Neural cell (in vitro differentiated cells): ENCODE data around the gene RASAL1. TPM values are rescaled to one million over a fixed set of nuclear protein-coding genes. Genes with fewer than 3 reads are reported as not detected.

ENCODE experiments used
- H2AFZ ChIP-seq: fragments of 200-600, 300-800 bp; sonication (generic), shearing (Covaris generic); 2 replicates; pipeline ENCODE4 v1.6.0; 2014; ENCODE audit warnings: low read depth, mild to moderate bottlenecking, antibody characterized with exemption, low read length, moderate library complexity
- H3F3A ChIP-seq: fragments of 200-600 bp; shearing (Covaris generic); 2 replicates; pipeline ENCODE4 v1.6.1; 2016; ENCODE audit warnings: mild to moderate bottlenecking, moderate library complexity, mixed read lengths, antibody characterized with exemption, low read length; ENCODE audit not compliant: insufficient read depth, poor library complexity, severe bottlenecking
- H3K27ac ChIP-seq: fragments of 200-600, 300-800 bp; sonication (generic), shearing (Covaris generic); 2 replicates; pipeline ENCODE4 v1.5.1; 2014; ENCODE audit warnings: mild to moderate bottlenecking, low read length, moderate library complexity
- H3K27me3 ChIP-seq: fragments of 300-800, 200-600 bp; sonication (generic), shearing (Covaris generic); 2 replicates; pipeline ENCODE4 v1.6.0; 2014; ENCODE audit warnings: mild to moderate bottlenecking, low read depth, low read length, moderate library complexity; ENCODE audit not compliant: insufficient read depth
- H3K36me3 ChIP-seq: fragments of 300-800, 200-600 bp; sonication (generic), shearing (Covaris generic); 2 replicates; pipeline ENCODE4 v1.5.1; 2014; ENCODE audit warnings: mild to moderate bottlenecking, antibody characterized with exemption, low read length, moderate library complexity; ENCODE audit not compliant: insufficient read depth
- H3K4me2 ChIP-seq: fragments of 300-800, 200-600 bp; sonication (generic), shearing (Covaris generic); 2 replicates; pipeline ENCODE4 v1.6.0; 2014; ENCODE audit warnings: mild to moderate bottlenecking, low read length
- H3K4me3 ChIP-seq: fragments of 300-800, 200-600 bp; sonication (generic), shearing (Covaris generic); 2 replicates; pipeline ENCODE4 v1.5.1; 2014; ENCODE audit warnings: mild to moderate bottlenecking, low read length, moderate library complexity
- H3K79me2 ChIP-seq: fragments of 200-600 bp; shearing (Covaris generic); replicated peaks from 2 replicates; pipeline ENCODE4 v1.6.0; 2014; ENCODE audit warnings: mild to moderate bottlenecking, low read length, moderate library complexity; ENCODE audit not compliant: insufficient read depth
- H3K9ac ChIP-seq: fragments of 300-800, 200-600 bp; sonication (generic), shearing (Covaris generic); 2 replicates; pipeline ENCODE4 v1.6.1; 2016; ENCODE audit warnings: mild to moderate bottlenecking, low read length, mixed read lengths
- H3K9me2 ChIP-seq: fragments of 200-600 bp; shearing (Covaris generic); 2 replicates; pipeline ENCODE4 v1.6.1; 2016; ENCODE audit warnings: mild to moderate bottlenecking, low read length, mixed read lengths; ENCODE audit not compliant: insufficient read depth
- H3K9me3 ChIP-seq: fragments of 200-600, 300-800 bp; sonication (generic), shearing (Covaris generic); 2 replicates; pipeline ENCODE4 v1.6.1; 2016; ENCODE audit warnings: mild to moderate bottlenecking, mixed run types, low read length, moderate library complexity, mixed read lengths
- H4K20me1 ChIP-seq: fragments of 200-600 bp; shearing (Covaris generic); 2 replicates; pipeline ENCODE4 v1.6.1; 2016; ENCODE audit warnings: mild to moderate bottlenecking, mixed run types; ENCODE audit not compliant: insufficient read depth
- EP300 ChIP-seq: fragments of 450-650 bp; conservative IDR thresholded peaks from 2 replicates; pipeline ENCODE4 v1.6.1; 2014; ENCODE audit warnings: antibody characterized with exemption, mild to moderate bottlenecking, moderate library complexity; ENCODE audit not compliant: poor library complexity, severe bottlenecking
- EZH2 ChIP-seq: fragments of 200-600, 300-800 bp; shearing (Covaris generic), sonication (generic); IDR thresholded peaks from 2 replicates; pipeline ENCODE4 v1.6.1; 2014; ENCODE audit warnings: antibody characterized with exemption, low read length, borderline replicate concordance, mild to moderate bottlenecking; ENCODE audit not compliant: insufficient read depth, poor library complexity, severe bottlenecking
- MXI1 ChIP-seq: fragments of 450-650 bp; conservative IDR thresholded peaks from 2 replicates; pipeline ENCODE4 v1.6.1; 2014; ENCODE audit warnings: antibody characterized with exemption, mild to moderate bottlenecking; ENCODE audit not compliant: poor library complexity, severe bottlenecking
- POLR2AphosphoS5 ChIP-seq: IDR thresholded peaks from 2 replicates; pipeline ENCODE4 v1.6.1; 2012
- RAD21 ChIP-seq: fragments of 450-650 bp; conservative IDR thresholded peaks from 2 replicates; pipeline ENCODE4 v1.6.1; 2014; ENCODE audit warnings: antibody characterized with exemption, mild to moderate bottlenecking, moderate library complexity
- SMC3 ChIP-seq: fragments of 450-650 bp; conservative IDR thresholded peaks from 2 replicates; pipeline ENCODE4 v1.6.1; 2014; ENCODE audit warnings: antibody characterized with exemption, mild to moderate bottlenecking, moderate library complexity; ENCODE audit not compliant: poor library complexity
- TAF1 ChIP-seq: IDR thresholded peaks from 2 replicates; pipeline ENCODE4 v1.6.1; 2012; ENCODE audit warnings: low read depth
- polyA plus RNA-seq: library from polyadenylated mRNA; depleted of rRNA; stranded (reverse); fragments of >200 nt; gene quantifications from 2 replicates; pipeline ENCODE4 v1.2.3, GENCODE V29; 2014
- TF ChIP-seq, protein P1 (sequence below): fragments of 450-650 bp; IDR thresholded peaks from 2 replicates; pipeline ENCODE4 v1.5.1; 2014; ENCODE audit warnings: antibody characterized with exemption, mild to moderate bottlenecking, moderate library complexity; ENCODE audit not compliant: poor library complexity, severe bottlenecking
- TF ChIP-seq, protein P2 (sequence below): IDR thresholded peaks from 2 replicates; pipeline ENCODE4 v1.6.1; 2012; ENCODE audit warnings: borderline replicate concordance

The RASAL1 gene
- polyA plus RNA-seq, 1 donor from 2014 or later, result 0.15 TPM

DNA sequence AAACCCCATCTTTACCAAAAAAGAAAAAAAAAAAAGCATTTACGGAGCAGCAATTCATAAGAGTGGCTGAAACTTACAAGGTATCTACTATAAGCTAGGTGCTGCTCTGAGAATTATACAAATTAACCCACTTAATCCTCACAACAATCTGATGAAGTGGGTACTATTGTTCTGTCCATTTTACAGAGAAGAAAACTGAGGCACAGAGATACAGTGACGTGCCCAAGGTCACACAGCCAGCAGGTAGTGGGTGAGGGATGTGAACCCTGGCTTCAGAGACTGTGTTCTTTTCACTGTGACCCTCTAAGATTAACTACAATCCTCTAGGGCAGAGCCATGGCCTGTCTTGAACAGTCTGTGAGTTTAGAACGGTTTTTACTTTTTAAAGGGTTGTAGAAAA is 46.4 kb upstream of the RASAL1 start:
- TF ChIP-seq, protein P1, sequence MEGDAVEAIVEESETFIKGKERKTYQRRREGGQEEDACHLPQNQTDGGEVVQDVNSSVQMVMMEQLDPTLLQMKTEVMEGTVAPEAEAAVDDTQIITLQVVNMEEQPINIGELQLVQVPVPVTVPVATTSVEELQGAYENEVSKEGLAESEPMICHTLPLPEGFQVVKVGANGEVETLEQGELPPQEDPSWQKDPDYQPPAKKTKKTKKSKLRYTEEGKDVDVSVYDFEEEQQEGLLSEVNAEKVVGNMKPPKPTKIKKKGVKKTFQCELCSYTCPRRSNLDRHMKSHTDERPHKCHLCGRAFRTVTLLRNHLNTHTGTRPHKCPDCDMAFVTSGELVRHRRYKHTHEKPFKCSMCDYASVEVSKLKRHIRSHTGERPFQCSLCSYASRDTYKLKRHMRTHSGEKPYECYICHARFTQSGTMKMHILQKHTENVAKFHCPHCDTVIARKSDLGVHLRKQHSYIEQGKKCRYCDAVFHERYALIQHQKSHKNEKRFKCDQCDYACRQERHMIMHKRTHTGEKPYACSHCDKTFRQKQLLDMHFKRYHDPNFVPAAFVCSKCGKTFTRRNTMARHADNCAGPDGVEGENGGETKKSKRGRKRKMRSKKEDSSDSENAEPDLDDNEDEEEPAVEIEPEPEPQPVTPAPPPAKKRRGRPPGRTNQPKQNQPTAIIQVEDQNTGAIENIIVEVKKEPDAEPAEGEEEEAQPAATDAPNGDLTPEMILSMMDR, result no peak
- no peak for TF ChIP-seq POLR2AphosphoS5
- TF ChIP-seq SMC3, result no peak
- no peak for TF ChIP-seq RAD21
- TF ChIP-seq, protein P2, sequence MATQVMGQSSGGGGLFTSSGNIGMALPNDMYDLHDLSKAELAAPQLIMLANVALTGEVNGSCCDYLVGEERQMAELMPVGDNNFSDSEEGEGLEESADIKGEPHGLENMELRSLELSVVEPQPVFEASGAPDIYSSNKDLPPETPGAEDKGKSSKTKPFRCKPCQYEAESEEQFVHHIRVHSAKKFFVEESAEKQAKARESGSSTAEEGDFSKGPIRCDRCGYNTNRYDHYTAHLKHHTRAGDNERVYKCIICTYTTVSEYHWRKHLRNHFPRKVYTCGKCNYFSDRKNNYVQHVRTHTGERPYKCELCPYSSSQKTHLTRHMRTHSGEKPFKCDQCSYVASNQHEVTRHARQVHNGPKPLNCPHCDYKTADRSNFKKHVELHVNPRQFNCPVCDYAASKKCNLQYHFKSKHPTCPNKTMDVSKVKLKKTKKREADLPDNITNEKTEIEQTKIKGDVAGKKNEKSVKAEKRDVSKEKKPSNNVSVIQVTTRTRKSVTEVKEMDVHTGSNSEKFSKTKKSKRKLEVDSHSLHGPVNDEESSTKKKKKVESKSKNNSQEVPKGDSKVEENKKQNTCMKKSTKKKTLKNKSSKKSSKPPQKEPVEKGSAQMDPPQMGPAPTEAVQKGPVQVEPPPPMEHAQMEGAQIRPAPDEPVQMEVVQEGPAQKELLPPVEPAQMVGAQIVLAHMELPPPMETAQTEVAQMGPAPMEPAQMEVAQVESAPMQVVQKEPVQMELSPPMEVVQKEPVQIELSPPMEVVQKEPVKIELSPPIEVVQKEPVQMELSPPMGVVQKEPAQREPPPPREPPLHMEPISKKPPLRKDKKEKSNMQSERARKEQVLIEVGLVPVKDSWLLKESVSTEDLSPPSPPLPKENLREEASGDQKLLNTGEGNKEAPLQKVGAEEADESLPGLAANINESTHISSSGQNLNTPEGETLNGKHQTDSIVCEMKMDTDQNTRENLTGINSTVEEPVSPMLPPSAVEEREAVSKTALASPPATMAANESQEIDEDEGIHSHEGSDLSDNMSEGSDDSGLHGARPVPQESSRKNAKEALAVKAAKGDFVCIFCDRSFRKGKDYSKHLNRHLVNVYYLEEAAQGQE, result no peak
- no peak for TF ChIP-seq EP300
- no peak for TF ChIP-seq MXI1
- no peak for TF ChIP-seq TAF1
- TF ChIP-seq EZH2, result no peak
- H3K79me2 ChIP-seq, result peaks cover 10% of the 10 kb centered on the region

DNA sequence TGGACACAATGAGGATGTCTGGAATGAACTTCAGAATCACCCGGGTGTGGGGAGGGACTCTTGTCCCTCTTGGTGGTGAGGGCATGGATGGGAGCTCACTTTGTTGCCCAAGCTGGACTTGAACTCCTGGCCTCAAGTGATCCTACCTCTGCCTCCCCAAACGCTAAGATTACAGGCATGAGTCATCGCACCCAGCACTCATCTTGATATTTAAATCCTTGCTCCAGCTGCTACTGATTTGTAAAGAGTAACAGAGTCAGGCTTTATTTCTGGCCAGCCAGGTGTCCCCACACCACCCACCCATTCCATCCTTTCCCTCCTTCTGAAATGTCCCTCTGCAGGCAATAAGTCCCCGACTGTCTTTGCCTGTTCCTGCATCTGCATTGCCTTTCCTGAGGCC is 44.8 kb upstream of the RASAL1 start:
- no peak overlapping the region for H3K9ac ChIP-seq
- no peaks in the 10 kb centered on the region for H4K20me1 ChIP-seq
- no peaks in the 10 kb centered on the region for H3K27me3 ChIP-seq
- TF ChIP-seq SMC3 (no peak), TAF1 (no peak), RAD21 (no peak), MXI1 (no peak), EP300 (no peak), POLR2AphosphoS5 (no peak), EZH2 (no peak)
- TF ChIP-seq, protein P1, result no peak
- TF ChIP-seq, protein P2, result no peak
- H3F3A ChIP-seq, result no peaks in the 10 kb centered on the region
- H2AFZ ChIP-seq, result no peak overlapping the region
- H3K79me2 ChIP-seq, result peaks cover 5% of the 10 kb centered on the region
- peaks cover 8% of the 10 kb centered on the region for H3K36me3 ChIP-seq
- H3K9me3 ChIP-seq, result no peaks in the 10 kb centered on the region
- no peak overlapping the region for H3K27ac ChIP-seq
- no peak overlapping the region for H3K4me3 ChIP-seq
- no peaks in the 10 kb centered on the region for H3K9me2 ChIP-seq
- H3K4me2 ChIP-seq, result no peak overlapping the region

More for the DNA sequence above, 46.4 kb upstream of the RASAL1 start:
- Histone ChIP-seq H3F3A (no peaks in the 10 kb centered on the region), H3K4me3 (no peak overlapping the region), H4K20me1 (no peaks in the 10 kb centered on the region), H3K4me2 (no peak overlapping the region), H3K9me3 (no peaks in the 10 kb centered on the region), H3K9ac (no peak overlapping the region), H3K27ac (no peak overlapping the region), H3K27me3 (no peaks in the 10 kb centered on the region), H3K36me3 (peaks cover 4% of the 10 kb centered on the region), H2AFZ (no peak overlapping the region), H3K9me2 (no peaks in the 10 kb centered on the region)
